CMK (cell line): ENCODE measurements around the gene SCRG1.

Source experiments
- DNase-seq: peaks from one replicate; pipeline ENCODE4 v3.0.0-alpha.2; 2010; ENCODE audit warnings: low read depth

The SCRG1 gene

DNA sequence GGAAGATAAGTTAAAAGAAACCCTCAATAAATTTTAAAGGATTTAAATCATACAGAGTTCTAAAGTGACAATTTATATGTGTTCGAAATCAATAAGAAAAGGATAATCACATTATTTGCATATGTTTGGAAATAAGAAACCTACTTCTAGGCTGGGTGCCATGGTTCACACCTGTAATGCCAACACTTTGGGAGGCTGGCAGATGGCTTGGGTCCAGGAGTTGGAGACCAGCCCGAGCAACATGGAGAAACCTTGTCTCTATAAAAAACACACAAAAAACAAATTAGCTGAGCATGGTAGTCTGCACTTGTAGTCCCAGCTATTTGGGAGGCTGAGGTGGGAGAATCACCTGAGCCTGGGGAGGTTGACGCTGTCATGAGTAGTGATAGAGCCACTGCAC is 36.2 kb downstream of the SCRG1 start:
- DNase-seq: no peak

DNA sequence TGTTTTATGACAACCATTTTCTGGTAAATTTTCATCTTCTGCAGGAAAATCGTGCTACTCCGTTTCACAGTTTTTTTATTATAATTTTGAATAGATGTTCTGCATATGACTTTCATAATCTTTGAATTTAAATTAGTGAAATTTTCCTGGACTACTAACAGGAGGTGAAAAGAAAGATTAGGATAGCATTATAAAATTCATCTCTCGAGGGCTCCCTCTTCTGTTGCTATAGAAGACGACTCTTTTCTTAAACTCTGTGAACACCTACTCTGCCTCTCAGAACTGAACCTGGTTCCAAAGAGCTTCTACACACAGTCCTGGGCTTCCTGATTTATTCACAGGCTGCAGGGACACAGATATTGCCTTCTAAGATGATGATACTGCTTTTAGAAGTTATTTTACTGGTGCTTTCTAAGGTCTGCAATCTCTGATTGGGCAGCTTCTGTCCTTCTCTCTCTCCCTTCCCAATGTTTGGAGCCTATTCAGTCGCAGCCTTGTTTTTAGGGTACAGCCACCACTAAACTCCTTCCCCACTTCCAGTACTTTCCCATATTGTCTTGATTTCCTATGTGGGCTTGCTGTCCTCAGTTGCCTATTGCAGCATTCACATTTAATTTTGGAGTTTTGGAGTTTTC is 38.2 kb downstream of the SCRG1 start:
- DNase-seq: no peak

DNA sequence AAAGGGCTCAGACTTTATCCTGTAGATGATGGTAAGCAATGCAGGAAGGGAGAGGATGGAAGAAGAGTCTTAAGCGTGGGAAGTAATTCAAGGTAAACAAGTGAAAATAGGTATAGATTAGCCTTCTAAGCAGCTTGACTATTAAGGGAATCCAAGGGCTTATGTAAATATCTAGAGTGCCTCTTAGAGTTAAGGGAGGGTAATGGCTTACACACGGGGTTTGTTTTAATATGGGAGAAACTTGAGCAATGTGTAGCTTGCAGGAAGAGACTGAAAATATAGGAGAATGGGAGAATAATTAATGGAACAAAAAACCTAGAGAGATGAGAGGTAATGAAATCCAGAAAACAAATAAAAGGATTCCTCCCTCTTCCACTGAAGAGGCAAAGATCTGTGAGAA is 41.0 kb downstream of the SCRG1 start:
- DNase-seq: no peak

DNA sequence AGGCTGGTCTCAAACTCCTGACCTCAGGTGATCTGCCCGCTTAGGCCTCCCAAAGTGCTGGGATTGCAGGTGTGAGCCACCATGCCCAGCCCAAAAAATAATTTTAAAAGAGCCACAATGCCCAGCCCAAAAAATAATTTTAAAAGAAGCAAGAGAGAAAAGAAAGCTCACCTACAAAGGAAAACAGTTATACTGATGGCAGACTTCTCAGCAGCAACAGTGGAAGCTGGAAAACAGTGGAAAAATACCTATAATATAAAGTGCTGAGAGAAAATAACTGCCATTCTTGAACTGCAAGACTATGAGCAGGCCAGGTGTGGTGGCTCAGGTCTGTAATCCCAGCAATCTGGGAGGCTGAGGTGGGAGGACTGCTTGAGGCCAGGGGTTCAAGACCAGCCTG is 51.4 kb downstream of the SCRG1 start:
- DNase-seq: no peak

DNA sequence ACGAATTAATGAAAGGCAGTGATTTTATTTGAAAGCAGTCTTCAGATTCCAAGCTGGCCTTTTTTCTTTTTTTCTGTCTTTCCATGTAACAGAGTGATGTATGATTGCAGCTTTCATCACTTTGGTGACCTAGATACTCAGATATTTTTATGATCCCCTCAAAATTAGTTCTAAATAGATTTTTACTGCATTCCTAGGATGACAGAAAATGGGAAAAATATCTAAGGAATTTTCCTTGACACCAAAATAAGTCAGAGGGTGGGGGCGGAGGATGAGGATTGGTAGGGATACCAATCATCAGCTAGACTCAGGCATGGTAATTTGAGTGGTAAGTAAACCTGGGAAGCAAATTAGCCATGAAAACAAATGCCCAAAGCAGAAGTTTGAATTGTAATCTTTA is 52.8 kb downstream of the SCRG1 start:
- no peak for DNase-seq

DNA sequence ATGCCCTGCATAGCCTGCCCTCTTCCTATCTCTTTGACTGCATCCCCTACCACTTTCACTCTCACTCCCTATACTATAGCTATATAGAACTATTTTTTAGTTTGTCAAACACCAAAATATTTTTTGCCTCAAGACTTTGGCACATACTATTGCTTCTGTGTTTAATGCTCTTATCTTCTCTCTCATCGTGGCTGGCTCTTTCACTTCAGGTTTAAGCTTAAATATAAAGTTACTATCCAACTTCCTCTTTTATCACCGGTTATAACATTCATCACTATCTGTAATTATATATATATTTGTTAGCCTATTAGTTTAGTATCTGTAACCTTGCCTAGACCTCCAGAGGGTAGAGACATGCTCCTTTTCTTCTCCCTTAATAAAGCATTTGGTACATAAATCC is 53.3 kb downstream of the SCRG1 start:
- no peak for DNase-seq

DNA sequence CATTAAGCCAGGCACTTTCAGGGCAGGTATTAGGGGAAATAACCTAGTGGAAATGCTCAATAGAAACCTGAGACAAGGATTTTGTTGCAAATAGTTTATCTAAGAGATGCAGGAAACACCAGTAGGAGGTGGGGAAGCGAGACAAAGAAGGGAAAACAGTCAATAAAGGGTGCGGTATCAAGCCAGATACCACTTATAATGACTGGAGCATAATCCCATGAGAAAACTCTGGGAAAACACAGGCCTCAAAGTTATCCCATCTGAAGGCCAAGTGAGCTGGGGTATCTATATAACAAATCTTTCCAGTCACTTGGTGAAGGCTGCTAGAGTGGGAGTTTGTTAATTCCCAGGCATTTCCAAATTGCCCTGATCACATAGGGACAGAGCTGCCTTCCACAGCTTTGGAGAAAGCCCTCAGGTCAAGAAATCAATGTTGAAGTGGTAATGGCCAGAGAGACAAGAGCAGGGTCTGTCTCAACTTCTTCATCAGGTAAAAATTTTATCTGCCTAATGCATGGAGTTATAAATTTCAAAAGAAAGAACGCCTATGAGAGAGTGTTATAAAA is 55.0 kb downstream of the SCRG1 start:
- DNase-seq: no peak

DNA sequence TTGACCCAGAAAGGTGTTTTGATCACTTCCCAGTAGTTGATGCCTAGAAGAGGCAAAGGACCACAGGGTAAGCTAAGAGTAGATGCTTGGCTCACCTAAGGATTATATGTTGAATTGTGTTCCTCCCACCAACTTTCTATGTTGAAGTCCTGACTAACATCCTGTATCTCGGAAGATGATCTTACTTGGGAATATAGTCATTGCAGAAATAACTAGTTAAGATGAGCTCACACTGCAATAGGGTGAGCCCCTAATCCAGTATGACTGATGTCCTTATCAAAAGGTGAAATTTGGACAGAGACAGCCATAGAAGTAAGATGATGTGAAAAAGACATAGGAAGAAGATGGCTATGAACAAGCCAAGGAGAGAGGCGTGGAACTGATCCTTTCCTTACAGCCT is 61.5 kb downstream of the SCRG1 start:
- DNase-seq: no peak

DNA sequence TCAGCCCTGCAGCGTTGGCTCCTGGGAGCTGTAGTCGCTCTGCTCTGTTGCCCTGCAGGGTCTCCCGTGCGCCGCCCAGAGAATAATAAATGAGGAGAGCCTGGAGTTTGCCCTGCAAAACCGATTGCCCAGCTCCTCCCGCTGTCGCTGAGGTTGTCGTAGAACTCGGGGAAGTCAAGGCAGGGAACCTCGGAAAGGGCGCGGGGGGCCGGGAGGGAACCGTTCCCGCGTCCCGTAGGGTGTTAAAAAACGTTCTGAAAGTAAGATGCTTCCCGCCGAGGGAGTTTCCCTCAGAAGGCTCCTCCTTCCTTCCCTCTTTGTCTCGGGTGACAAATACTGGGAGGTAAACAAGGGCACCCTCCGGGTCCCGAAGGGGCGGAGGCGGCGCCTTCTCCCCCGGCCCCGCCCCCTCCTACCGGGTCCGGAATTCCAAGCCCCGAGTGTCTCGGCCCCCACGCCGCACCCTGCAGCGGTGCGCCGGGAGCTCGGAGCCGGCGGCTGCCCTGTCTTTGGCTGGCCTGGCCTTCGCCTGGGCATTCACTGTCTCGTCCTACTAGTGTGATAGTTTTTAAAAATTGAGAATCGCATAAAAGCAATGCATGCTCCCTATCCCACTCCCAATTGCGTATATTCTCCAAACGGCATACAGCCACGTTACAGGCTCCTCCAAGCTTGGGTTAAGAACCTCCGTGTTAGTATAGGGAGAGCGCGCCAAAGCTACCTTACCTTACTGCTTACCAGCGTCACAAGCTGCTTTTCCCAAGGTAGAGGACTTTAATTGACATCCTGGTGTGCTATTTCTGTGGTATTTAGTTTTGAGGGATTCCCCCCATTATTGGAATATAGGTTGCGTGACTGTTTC is 63.8 kb downstream of the SCRG1 start:
- DNase-seq: peak; percentile 52
